ACHN (cell line): ENCODE measurements around the gene SLC5A3.

Source experiments
- DNase-seq: peaks from one replicate; pipeline ENCODE4 v3.0.0-alpha.2; 2015
- in situ Hi-C: cut with HindIII; loops from 2 replicates; pipeline ENCODE4 v1.10.0; 2017; ENCODE audit warnings: low sequenced_read_pairs, low pct_ligation_motif_present, low pct_unique_long_range_greater_than_20kb

SLC5A3 gene

DNA sequence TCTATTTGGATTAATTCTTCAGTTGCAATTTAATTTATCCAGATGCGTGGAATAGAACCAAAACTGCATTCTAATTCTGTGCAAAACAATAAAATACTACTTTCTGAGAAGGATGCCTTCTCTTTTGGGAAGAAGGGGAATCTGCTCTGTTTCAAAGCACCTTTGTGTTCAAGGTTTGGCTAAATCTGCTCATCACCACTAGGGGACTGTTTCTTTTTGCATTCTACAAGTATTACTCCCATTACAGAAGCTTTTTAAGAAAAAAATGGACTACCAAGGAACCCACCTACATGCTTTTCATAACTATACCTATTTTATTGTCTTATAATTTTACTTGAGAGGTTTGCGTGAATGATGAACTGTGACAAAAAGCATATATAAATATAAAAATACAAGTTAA is 18.2 kb downstream of the SLC5A3 start:
- in situ Hi-C loops: no loop called here
- peak; percentile 12 for DNase-seq

DNA sequence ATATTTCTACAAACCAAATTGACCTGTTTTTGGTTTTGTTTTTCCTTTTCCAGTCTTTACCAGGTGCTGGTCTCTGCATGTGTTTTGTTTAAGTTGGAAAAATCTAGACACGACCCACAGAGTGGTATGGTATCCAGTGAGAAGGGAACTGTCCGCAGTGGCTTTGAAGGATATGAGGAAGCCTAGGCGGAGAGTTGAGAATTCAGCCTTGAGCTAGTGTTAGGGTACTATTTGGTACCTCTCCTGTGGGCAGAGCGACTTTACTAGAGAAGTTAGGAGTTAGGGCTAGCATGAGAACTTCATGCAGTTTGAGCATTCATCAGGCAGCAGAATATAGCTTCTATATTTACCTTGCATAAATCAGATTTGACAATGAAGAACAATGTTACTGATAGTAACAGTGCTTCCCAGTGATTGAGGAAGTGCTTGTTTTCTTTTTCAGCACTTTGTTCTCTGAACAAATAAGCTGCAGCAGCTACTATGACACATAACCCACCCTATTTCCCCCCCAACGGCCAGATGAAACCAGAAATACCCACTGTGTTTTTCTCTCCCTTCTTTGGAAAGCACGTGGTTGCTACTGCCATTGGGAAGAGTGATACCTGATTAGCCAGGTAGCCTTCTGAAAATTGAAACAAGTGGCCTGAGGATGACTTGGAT is 19.0 kb downstream of the SLC5A3 start:
- in situ Hi-C loops: no loop called here
- DNase-seq: no peak

- DNase-seq: no peak
- in situ Hi-C loops: no loop called here
These were observed 19.7 kb downstream of the SLC5A3 start for GRCh38 chr21:34093083-34093482.

DNA sequence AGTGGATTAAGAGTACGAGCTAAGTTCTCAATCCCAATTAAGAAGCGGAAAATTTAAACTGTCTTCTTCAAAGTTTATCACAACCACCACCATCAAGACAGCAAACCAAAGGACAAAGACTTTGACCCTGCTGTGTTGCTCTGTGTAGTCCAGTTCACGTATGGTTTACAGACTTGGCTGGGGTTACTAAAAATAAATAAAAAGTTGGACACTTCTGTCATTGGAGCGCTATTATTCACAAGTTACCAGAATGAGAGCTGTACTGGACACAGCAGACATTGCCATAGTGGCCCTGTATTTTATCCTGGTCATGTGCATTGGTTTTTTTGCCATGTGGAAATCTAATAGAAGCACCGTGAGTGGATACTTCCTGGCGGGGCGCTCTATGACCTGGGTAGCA is 21.6 kb downstream of the SLC5A3 start:
- DNase-seq: no peak
- in situ Hi-C loops: no loop called here

GRCh38 chr21:34097442-34097841 is 24.1 kb downstream of the SLC5A3 start:
- in situ Hi-C loops: no loop called here
- no peak for DNase-seq

GRCh38 chr21:34100337-34100736 is 27.0 kb downstream of the SLC5A3 start:
- in situ Hi-C loops: no loop called here
- no peak for DNase-seq

DNA sequence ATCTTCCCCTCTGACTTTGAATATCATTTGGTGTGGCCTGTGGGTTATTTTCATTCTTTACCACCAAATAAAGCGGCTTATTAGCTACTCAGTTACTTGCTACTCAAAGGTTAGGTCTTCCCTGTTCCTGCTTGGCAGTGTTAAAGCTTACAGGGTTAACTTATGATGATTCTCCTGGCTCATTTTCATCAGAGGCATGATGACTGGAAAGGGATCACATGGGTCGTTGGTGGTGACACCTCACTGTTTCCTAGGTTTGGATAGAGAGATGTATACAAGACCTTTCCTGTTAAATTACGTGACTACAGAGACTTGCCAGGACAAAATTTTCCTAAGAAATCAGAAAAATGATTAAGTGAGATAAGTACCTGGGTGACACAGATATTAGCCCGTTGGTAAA is 27.4 kb downstream of the SLC5A3 start:
- in situ Hi-C loops: no loop called here
- no peak for DNase-seq

DNA sequence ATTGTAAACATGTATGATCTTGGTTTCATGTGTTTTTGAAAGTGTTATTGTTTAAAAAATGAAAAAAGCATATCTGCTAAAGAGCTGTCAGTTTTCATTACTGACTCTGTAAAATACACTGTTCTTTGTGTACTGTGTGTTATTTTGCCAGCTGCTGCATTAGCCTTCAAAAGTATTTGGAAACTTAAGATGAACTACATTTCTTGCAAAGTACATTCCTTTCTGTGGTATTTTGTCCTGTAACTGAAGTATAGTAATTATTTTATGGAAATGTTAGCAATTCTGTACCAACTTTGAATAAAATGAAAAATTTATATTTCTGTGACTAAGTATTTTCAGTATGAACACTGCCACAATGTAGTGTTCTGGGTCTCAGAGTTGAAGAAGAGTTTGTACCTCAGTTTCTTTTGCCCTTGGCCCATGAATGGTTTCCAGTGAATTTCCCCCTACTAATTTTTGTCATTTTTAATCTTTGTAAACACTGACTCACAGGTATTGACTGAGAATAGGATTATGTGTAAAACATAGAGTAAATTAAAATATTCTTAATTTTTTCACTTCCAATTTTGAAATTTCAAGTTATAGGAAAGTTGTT is 32.7 kb downstream of the SLC5A3 start:
- in situ Hi-C loops: no loop called here
- DNase-seq: no peak

GRCh38 chr21:34107606-34108005 is 34.2 kb downstream of the SLC5A3 start:
- in situ Hi-C loops: no loop called here
- DNase-seq: no peak

GRCh38 chr21:34109075-34109474 is 35.7 kb downstream of the SLC5A3 start:
- no peak for DNase-seq
- in situ Hi-C loops: no loop called here

DNA sequence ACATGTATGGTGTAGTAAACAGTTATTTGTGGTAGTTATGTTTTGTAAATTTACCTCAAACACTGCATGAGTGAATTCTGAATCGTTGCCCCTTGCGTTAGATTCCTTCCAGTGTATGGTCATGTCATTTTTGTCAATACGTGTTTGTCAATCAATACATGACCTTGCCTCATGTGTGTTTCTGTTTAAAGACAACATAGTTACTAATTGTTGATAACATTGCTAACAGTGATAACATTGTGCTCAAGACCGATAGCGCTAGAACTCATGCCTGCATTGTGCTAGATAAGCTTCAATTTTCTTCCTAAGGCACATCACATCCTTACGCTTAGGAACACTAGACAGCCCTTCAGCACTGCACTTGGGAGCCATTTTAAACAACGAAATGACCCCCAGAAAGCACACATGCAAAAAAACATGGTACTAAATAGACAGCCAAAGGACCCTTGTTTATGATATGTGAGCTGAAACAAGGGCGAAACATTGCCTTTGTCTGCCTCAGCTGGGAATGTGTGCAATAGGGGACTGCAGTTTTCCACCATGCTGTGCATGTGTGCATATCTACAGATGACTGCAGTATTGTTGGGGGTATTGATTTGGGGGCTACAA is 37.3 kb downstream of the SLC5A3 start:
- no peak for DNase-seq
- in situ Hi-C loops: no loop called here

- no peak for DNase-seq
- in situ Hi-C loops: no loop called here
These were observed 39.1 kb downstream of the SLC5A3 start for GRCh38 chr21:34112316-34113033.

DNA sequence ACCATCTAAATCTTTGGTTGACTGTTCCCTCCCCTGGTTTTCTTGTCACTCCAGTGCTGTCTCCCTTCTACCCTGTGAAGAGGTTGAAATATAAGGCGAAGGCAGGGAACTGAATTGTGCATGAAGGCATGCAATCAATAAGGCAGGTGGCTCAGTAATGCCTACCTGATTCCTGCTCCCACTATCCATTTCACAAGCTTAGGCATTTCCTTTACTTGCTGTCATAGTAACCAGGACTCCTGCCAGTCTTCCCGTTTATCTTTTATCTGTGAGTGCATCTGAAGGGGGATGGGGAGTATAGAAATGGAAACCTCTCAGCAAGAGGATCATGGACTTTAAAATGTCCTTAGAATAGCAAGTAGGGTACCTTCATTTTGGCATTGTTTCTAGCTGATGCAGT is 40.5 kb downstream of the SLC5A3 start:
- DNase-seq: no peak
- in situ Hi-C loops: no loop called here

DNA sequence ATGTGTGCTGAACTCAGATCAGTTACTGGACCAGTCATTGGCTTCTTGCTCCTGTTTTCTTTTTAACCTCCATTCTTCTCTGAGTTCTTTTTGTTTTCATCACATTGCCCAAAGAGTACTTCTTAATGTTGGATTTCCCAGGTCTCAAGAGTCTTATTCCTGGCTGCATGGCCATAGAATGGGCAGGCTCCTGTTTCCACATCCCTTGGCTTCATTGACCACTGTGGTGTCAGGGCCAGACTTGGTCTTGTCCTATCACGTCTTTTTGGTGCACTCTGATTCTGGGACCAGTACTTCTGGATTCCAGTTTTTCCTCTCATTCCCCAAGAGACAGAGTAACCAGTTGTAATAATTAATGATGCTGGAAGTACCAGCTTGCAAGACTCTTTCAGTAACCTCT is 41.8 kb downstream of the SLC5A3 start:
- DNase-seq: no peak
- in situ Hi-C loops: no loop called here

DNA sequence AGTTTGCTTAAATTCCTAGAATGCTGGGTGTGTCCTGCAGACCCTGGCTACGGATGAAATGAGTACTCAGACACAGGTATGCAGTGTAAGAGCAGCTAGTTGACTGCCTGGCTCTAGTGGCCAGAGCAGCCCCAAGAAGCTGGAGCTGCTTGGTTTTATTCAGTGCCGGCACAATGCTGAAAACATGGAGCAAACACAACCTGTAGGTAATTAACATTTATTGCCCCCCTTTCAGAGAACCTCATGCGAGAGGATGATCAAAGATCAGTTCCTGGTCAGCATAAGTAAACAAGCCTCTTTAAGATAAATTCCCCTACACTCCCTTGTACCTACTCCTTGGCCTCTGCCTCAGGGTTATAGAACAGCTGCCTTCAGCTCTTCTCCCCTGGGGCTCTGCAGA is 43.2 kb downstream of the SLC5A3 start:
- in situ Hi-C loops: no loop called here
- DNase-seq: no peak

DNA sequence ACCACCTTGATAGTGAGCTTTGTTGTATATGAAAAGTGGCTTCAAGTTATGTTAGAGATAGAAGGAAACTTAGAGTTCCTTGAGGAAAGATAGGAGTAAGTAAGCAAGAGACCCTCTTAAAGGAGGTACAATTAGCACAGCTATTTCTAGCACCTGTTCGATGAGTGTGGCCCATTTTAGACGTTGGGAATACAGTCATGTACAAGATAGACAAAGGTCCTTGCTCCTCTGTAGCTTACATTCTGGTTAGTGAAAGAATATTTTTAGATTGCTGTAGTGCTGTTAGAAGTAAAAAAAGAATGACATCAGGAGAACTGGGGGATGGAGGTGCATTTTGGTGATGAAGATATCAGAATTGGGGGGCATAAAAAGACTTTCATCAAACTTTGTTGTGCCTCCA is 47.5 kb downstream of the SLC5A3 start:
- in situ Hi-C loops: no loop called here

GRCh38 chr21:34122047-34122446 is 48.7 kb downstream of the SLC5A3 start:
- in situ Hi-C loops: no loop called here
- no peak for DNase-seq

More for the DNA sequence above, 47.5 kb downstream of the SLC5A3 start:
- no peak for DNase-seq
